SJCRH30 (cell line): ENCODE measurements around the gene TREML4. TPM values are rescaled to one million over a fixed set of nuclear protein-coding genes. Genes with fewer than 3 reads are reported as not detected.

Experiments
- DNase-seq, 2 experiments: peaks; one replicate each; pipeline ENCODE4 v3.0.0-alpha.2; 2015 to 2020
- H3K27ac ChIP-seq: fragments of 250-450 bp; sonication (Bioruptor Pico); 2 replicates; pipeline ENCODE4 v1.5.1; 2020; ENCODE audit warnings: mild to moderate bottlenecking, moderate library complexity
- H3K27me3 ChIP-seq: fragments of 250-450 bp; sonication (Bioruptor Pico); 2 replicates; pipeline ENCODE4 v1.5.1; 2020; ENCODE audit warnings: mild to moderate bottlenecking, moderate library complexity
- H3K36me3 ChIP-seq: fragments of 250-450 bp; sonication (Bioruptor Pico); 2 replicates; pipeline ENCODE4 v1.5.1; 2020; ENCODE audit warnings: mild to moderate bottlenecking, moderate library complexity
- H3K4me1 ChIP-seq: fragments of 250-450 bp; sonication (Bioruptor Pico); 2 replicates; pipeline ENCODE4 v1.5.1; 2020; ENCODE audit warnings: mild to moderate bottlenecking, moderate library complexity
- H3K4me3 ChIP-seq: fragments of 250-450 bp; sonication (Bioruptor Pico); 2 replicates; pipeline ENCODE4 v1.5.1; 2020; ENCODE audit warnings: mild to moderate bottlenecking, moderate library complexity
- H3K9me3 ChIP-seq: fragments of 250-450 bp; sonication (Bioruptor Pico); replicated peaks from 2 replicates; pipeline ENCODE4 v1.5.1; 2020; ENCODE audit warnings: mild to moderate bottlenecking, moderate library complexity
- total RNA-seq: library from RNA; depleted of rRNA; stranded (reverse); fragments of >200 nt; shearing (Covaris generic); gene quantifications from 2 replicates; pipeline ENCODE4 v1.2.3, GENCODE V29; 2014

The TREML4 gene
- total RNA-seq, 1 experiment from 2014 or later = 0.06 TPM

GRCh38 chr6:41197234-41197633 is 30.9 kb upstream of the TREML4 start:
- no peak for DNase-seq
- Histone ChIP-seq H3K27ac (no peak overlapping the region), H3K9me3 (no peaks in the 10 kb centered on the region), H3K4me3 (no peak overlapping the region), H3K27me3 (no peaks in the 10 kb centered on the region), H3K4me1 (no peaks in the 10 kb centered on the region; the same call in 1 of the 2 replicates), H3K36me3 (no peaks in the 10 kb centered on the region)

GRCh38 chr6:41199552-41200246 is 28.4 kb upstream of the TREML4 start:
- H3K27ac ChIP-seq = no peak overlapping the region
- H3K36me3 ChIP-seq = no peaks in the 10 kb centered on the region
- no peak overlapping the region for H3K4me3 ChIP-seq
- no peak for DNase-seq
- no peaks in the 10 kb centered on the region; the same call in 1 of the 2 replicates for H3K4me1 ChIP-seq
- no peaks in the 10 kb centered on the region for H3K9me3 ChIP-seq
- H3K27me3 ChIP-seq = no peaks in the 10 kb centered on the region

GRCh38 chr6:41200296-41200900 is 27.8 kb upstream of the TREML4 start:
- DNase-seq = no peak
- no peak overlapping the region for H3K4me3 ChIP-seq
- H3K4me1 ChIP-seq = no peaks in the 10 kb centered on the region; the same call in 1 of the 2 replicates
- no peaks in the 10 kb centered on the region for H3K9me3 ChIP-seq
- no peaks in the 10 kb centered on the region for H3K36me3 ChIP-seq
- H3K27ac ChIP-seq = no peak overlapping the region
- H3K27me3 ChIP-seq = no peaks in the 10 kb centered on the region

GRCh38 chr6:41200901-41201763 is 27.0 kb upstream of the TREML4 start, which contains the start of gene TREML2:
Gene TREML2, minus strand, starts transcription at chr6:41201149. Its CDS starts 141 bp downstream, at chr6:41201008.
- Histone ChIP-seq H3K4me3 (no peak within 1 kb of the TSS), H3K27ac (no peak within 1 kb of the TSS), H3K27me3 (no peaks in the 10 kb centered on the region), H3K9me3 (no peaks in the 10 kb centered on the region), H3K36me3 (no peaks in the 10 kb centered on the region), H3K4me1 (no peaks in the 10 kb centered on the region; the same call in 1 of the 2 replicates)
- DNase-seq = no peak

GRCh38 chr6:41201764-41202173 is 26.4 kb upstream of the TREML4 start:
- no peaks in the 10 kb centered on the region for H3K27me3 ChIP-seq
- no peaks in the 10 kb centered on the region; the same call in 1 of the 2 replicates for H3K4me1 ChIP-seq
- H3K9me3 ChIP-seq = no peaks in the 10 kb centered on the region
- no peak overlapping the region for H3K4me3 ChIP-seq
- DNase-seq = no peak
- no peak overlapping the region for H3K27ac ChIP-seq
- no peaks in the 10 kb centered on the region for H3K36me3 ChIP-seq

- Histone ChIP-seq H3K4me3 (no peak overlapping the region), H3K9me3 (no peaks in the 10 kb centered on the region), H3K4me1 (no peaks in the 10 kb centered on the region; the same call in 1 of the 2 replicates), H3K36me3 (no peaks in the 10 kb centered on the region), H3K27ac (no peak overlapping the region), H3K27me3 (no peaks in the 10 kb centered on the region)
- DNase-seq = no peak
These were observed 24.0 kb upstream of the TREML4 start for GRCh38 chr6:41204156-41204555.

GRCh38 chr6:41208439-41209106 is 19.6 kb upstream of the TREML4 start:
- no peaks in the 10 kb centered on the region for H3K27me3 ChIP-seq
- DNase-seq = no peak
- H3K4me1 ChIP-seq = no peaks in the 10 kb centered on the region
- H3K9me3 ChIP-seq = no peaks in the 10 kb centered on the region
- no peaks in the 10 kb centered on the region for H3K36me3 ChIP-seq
- H3K4me3 ChIP-seq = no peak overlapping the region
- H3K27ac ChIP-seq = no peak overlapping the region

GRCh38 chr6:41209547-41210320 is 18.4 kb upstream of the TREML4 start:
- Histone ChIP-seq H3K9me3 (no peaks in the 10 kb centered on the region; the same call in 1 of the 2 replicates), H3K4me3 (no peak overlapping the region), H3K4me1 (no peaks in the 10 kb centered on the region), H3K27me3 (no peaks in the 10 kb centered on the region), H3K36me3 (no peaks in the 10 kb centered on the region), H3K27ac (no peak overlapping the region)
- DNase-seq = no peak

- Histone ChIP-seq H3K36me3 (no peaks in the 10 kb centered on the region), H3K9me3 (no peaks in the 10 kb centered on the region; the same call in 1 of the 2 replicates), H3K4me3 (no peak overlapping the region), H3K4me1 (no peaks in the 10 kb centered on the region), H3K27ac (no peak overlapping the region), H3K27me3 (no peaks in the 10 kb centered on the region)
- DNase-seq = no peak
These were observed 13.4 kb upstream of the TREML4 start for GRCh38 chr6:41214559-41215238.

- no peak overlapping the region for H3K27ac ChIP-seq
- H3K4me3 ChIP-seq = no peak overlapping the region
- no peak for DNase-seq
- no peaks in the 10 kb centered on the region for H3K4me1 ChIP-seq
- no peaks in the 10 kb centered on the region for H3K27me3 ChIP-seq
- no peaks in the 10 kb centered on the region; the same call in 1 of the 2 replicates for H3K9me3 ChIP-seq
- no peaks in the 10 kb centered on the region for H3K36me3 ChIP-seq
These were observed 12.4 kb upstream of the TREML4 start for GRCh38 chr6:41215777-41216176.

GRCh38 chr6:41216616-41217015 is 11.5 kb upstream of the TREML4 start:
- no peak overlapping the region for H3K4me3 ChIP-seq
- H3K27ac ChIP-seq = no peak overlapping the region
- no peaks in the 10 kb centered on the region; the same call in 1 of the 2 replicates for H3K9me3 ChIP-seq
- no peaks in the 10 kb centered on the region for H3K36me3 ChIP-seq
- no peaks in the 10 kb centered on the region for H3K4me1 ChIP-seq
- H3K27me3 ChIP-seq = no peaks in the 10 kb centered on the region
- no peak for DNase-seq

GRCh38 chr6:41222045-41222444 is 6.1 kb upstream of the TREML4 start:
- H3K4me3 ChIP-seq = no peak overlapping the region
- H3K27me3 ChIP-seq = no peaks in the 10 kb centered on the region

GRCh38 chr6:41222513-41222912 is 5.6 kb upstream of the TREML4 start:
- DNase-seq = no peak
- Histone ChIP-seq H3K4me3 (no peak overlapping the region), H3K4me1 (no peaks in the 10 kb centered on the region), H3K27me3 (no peaks in the 10 kb centered on the region), H3K27ac (no peak overlapping the region), H3K9me3 (no peaks in the 10 kb centered on the region), H3K36me3 (no peaks in the 10 kb centered on the region)

More at GRCh38 chr6:41222045-41222444, 6.1 kb upstream of the TREML4 start:
- H3K27ac ChIP-seq = no peak overlapping the region
- no peaks in the 10 kb centered on the region for H3K36me3 ChIP-seq
- no peaks in the 10 kb centered on the region for H3K4me1 ChIP-seq
- H3K9me3 ChIP-seq = no peaks in the 10 kb centered on the region
- no peak for DNase-seq
